CD14-positive monocyte (primary cell): ENCODE results near the gene TAPT1. TPM values are rescaled to one million over a fixed set of nuclear protein-coding genes. Genes with fewer than 3 reads are reported as not detected.

Source experiments
- DNase-seq, 3 donors: peaks; one replicate each; pipeline ENCODE4 v3.0.0-alpha.2; 2011 to 2022
- H2AFZ ChIP-seq: 2 replicates; pipeline ENCODE4 v1.6.0; 2012; ENCODE audit warnings: mild to moderate bottlenecking, low read depth, low read length, inconsistent platforms; ENCODE audit not compliant: insufficient read depth, poor library complexity, severe bottlenecking
- H3K27ac ChIP-seq, 2 donors: 1 replicate in 1 of 2; 2 replicates in 1 of 2; pipeline ENCODE4 v1.5.1; 2012 to 2013; ENCODE audit warnings: low read length in 2 of 2, control low read depth in 1 of 2, inconsistent platforms in 1 of 2, low read depth in 1 of 2, mild to moderate bottlenecking in 1 of 2
- H3K27me3 ChIP-seq, 2 donors: one replicate each; pipeline versions ENCODE4 v1.6.0 to v1.6.1; 2011 to 2013; ENCODE audit warnings: low read length in 2 of 2; ENCODE audit not compliant: control insufficient read depth in 2 of 2, insufficient read depth in 2 of 2
- H3K36me3 ChIP-seq, 2 donors: replicated peaks in 1 of 2; 1 replicate in 1 of 2; 2 replicates in 1 of 2; pipeline versions ENCODE4 v1.5.1 to v1.6.1; 2012 to 2013; ENCODE audit warnings: low read length in 2 of 2, control low read depth in 1 of 2, inconsistent platforms in 1 of 2, mild to moderate bottlenecking in 1 of 2; ENCODE audit not compliant: insufficient read depth in 2 of 2, control insufficient read depth in 1 of 2
- H3K4me1 ChIP-seq, 2 donors: 1 replicate in 1 of 2; 2 replicates in 1 of 2; pipeline versions ENCODE4 v1.5.1 to v1.6.1; 2012 to 2013; ENCODE audit warnings: low read length in 2 of 2, control low read depth in 1 of 2, inconsistent platforms in 1 of 2, mild to moderate bottlenecking in 1 of 2, moderate library complexity in 1 of 2; ENCODE audit not compliant: insufficient read depth in 2 of 2, control insufficient read depth in 1 of 2
- H3K4me2 ChIP-seq: replicated peaks from 2 replicates; pipeline ENCODE3; 2012; ENCODE audit warnings: low read length, moderate library complexity, mild to moderate bottlenecking; ENCODE audit not compliant: poor library complexity, severe bottlenecking; ENCODE audit errors: extremely low read depth
- H3K4me3 ChIP-seq, 3 experiments: fragments of 200-600 bp in 1 of 3; sonication (generic) in 1 of 3; replicated peaks in 1 of 3; 1 replicate in 2 of 3; 2 replicates in 1 of 3; pipeline ENCODE4 v1.5.1; 2011 to 2013; ENCODE audit warnings: low read length in 3 of 3, mild to moderate bottlenecking in 3 of 3, control low read depth in 2 of 3, low read depth in 2 of 3, inconsistent platforms in 1 of 3, moderate library complexity in 1 of 3
- H3K79me2 ChIP-seq: 2 replicates; pipeline ENCODE4 v1.6.0; 2012; ENCODE audit warnings: mild to moderate bottlenecking, control low read depth, inconsistent platforms, low read length, moderate library complexity; ENCODE audit not compliant: insufficient read depth
- H3K9ac ChIP-seq: 2 replicates; pipeline ENCODE4 v1.6.0; 2017; ENCODE audit warnings: low read length, mild to moderate bottlenecking; ENCODE audit not compliant: insufficient read depth, poor library complexity, severe bottlenecking
- H3K9me3 ChIP-seq, 2 donors: replicated peaks in 1 of 2; 1 replicate in 1 of 2; 2 replicates in 1 of 2; pipeline versions ENCODE4 v1.5.1 to v1.6.1; 2012 to 2013; ENCODE audit warnings: low read length in 2 of 2, control low read depth in 1 of 2; ENCODE audit not compliant: control insufficient read depth in 1 of 2, insufficient read depth in 1 of 2
- H4K20me1 ChIP-seq: 2 replicates; pipeline ENCODE4 v1.6.0; 2012; ENCODE audit warnings: mild to moderate bottlenecking, low read length, control low read depth, moderate library complexity; ENCODE audit not compliant: insufficient read depth
- H3K27ac Mint-ChIP-seq, 7 donors: one replicate each; pipeline ENCODE4 v1.8.0; 2020; ENCODE audit warnings: mild to moderate bottlenecking in 7 of 7, mixed read lengths in 7 of 7, moderate library complexity in 6 of 7, inconsistent platforms in 2 of 7
- H3K27me3 Mint-ChIP-seq, 3 donors: one replicate each; pipeline ENCODE4 v1.8.0; 2021 to 2022; ENCODE audit warnings: low read depth in 3 of 3, mild to moderate bottlenecking in 3 of 3, mixed read lengths in 3 of 3, moderate library complexity in 3 of 3, inconsistent platforms in 1 of 3
- H3K36me3 Mint-ChIP-seq, 2 donors: one replicate each; pipeline ENCODE4 v1.8.0; 2020; ENCODE audit warnings: mixed read lengths in 2 of 2, inconsistent platforms in 1 of 2, mild to moderate bottlenecking in 1 of 2
- H3K4me1 Mint-ChIP-seq: one replicate; pipeline ENCODE4 v1.8.0; 2020; ENCODE audit warnings: mild to moderate bottlenecking, mixed read lengths
- H3K4me3 Mint-ChIP-seq, 2 donors: one replicate each; pipeline ENCODE4 v1.8.0; 2020; ENCODE audit warnings: mild to moderate bottlenecking in 2 of 2, mixed read lengths in 2 of 2, moderate library complexity in 1 of 2
- H3K9me3 Mint-ChIP-seq, 7 donors: one replicate each; pipeline ENCODE4 v1.8.0; 2020 to 2022; ENCODE audit warnings: mixed read lengths in 7 of 7, mild to moderate bottlenecking in 6 of 7, moderate library complexity in 6 of 7, inconsistent platforms in 2 of 7
- WGBS: methylation state at CpG from one replicate; pipeline ENCODE4 v1.1.5; 2013; ENCODE audit warnings: missing lambda C conversion rate; ENCODE audit not compliant: insufficient coverage; 5-methylcytosine and 5-hydroxymethylcytosine counted together
- intact Hi-C, 2 donors: fragments of 100-400 bp; cut with micrococcal nuclease; formaldehyde crosslinking; loops; one replicate each; pipeline versions ENCODE4 v1.15.0 to v1.15.1; 2023
- polyA plus RNA-seq, 3 donors: library from polyadenylated mRNA; depleted of rRNA in 1 of 3; unstranded in 2 of 3; stranded (reverse) in 1 of 3; fragments of 300-500 nt in 2 of 3; fragments of >200 nt in 1 of 3; fragmentation: Illumina TruSeq in 2 of 3; gene quantifications; 1 replicate in 2 of 3; 2 replicates in 1 of 3; pipeline ENCODE4 v1.2.3, GENCODE V29; 2012 to 2021
- TF ChIP-seq, protein P1 (sequence below): fragments of 200-600 bp; IDR thresholded peaks from one replicate; pipeline ENCODE4 v1.8.0; 2022; ENCODE audit warnings: antibody characterized with exemption, mild to moderate bottlenecking

TAPT1 gene
- polyA plus RNA-seq, 3 donors, result 15.2 to 18.4 (median 16.0) TPM

DNA sequence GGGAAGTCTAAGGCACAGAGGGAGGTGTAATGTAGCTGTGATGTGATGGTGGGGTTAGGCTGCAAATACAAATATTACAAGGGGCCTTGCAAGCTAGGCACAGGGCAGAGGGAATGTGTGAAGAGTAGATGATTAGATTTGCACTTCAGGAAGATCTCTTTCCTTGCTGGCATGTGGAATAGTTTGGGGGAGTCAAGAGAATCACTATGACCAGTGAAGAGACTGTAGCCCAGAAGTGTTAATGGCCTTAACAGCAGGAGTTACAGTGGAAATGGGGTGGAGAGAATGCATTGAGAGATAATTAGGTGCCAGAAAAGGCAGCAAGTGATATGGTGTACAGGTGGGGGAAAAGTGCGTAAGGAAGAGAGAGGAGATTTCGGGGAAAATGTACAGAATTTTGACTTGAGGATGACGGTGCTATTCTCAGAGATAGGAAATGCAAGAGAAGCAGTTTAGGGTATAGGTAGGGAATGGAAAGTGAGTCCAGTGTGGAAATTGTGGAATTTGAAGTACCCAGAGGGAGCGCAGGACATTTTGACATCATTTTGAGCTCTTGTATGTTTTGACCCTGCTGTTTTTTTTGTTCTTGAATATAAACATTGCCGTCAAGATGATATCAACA, 10.2 kb upstream of the TAPT1 start:
- Mint-ChIP-seq H3K9me3 (no peaks in the 10 kb centered on the region), H3K27ac (no peak overlapping the region), H3K27me3 (no peaks in the 10 kb centered on the region), H3K4me1 (peaks cover 28% of the 10 kb centered on the region), H3K4me3 (no peak overlapping the region), H3K36me3 (no peaks in the 10 kb centered on the region)
- H4K20me1 ChIP-seq, result no peaks in the 10 kb centered on the region
- no peak for DNase-seq
- no peaks in the 10 kb centered on the region for H3K36me3 ChIP-seq
- intact Hi-C loops, result no loop called here
- TF ChIP-seq, protein P1, sequence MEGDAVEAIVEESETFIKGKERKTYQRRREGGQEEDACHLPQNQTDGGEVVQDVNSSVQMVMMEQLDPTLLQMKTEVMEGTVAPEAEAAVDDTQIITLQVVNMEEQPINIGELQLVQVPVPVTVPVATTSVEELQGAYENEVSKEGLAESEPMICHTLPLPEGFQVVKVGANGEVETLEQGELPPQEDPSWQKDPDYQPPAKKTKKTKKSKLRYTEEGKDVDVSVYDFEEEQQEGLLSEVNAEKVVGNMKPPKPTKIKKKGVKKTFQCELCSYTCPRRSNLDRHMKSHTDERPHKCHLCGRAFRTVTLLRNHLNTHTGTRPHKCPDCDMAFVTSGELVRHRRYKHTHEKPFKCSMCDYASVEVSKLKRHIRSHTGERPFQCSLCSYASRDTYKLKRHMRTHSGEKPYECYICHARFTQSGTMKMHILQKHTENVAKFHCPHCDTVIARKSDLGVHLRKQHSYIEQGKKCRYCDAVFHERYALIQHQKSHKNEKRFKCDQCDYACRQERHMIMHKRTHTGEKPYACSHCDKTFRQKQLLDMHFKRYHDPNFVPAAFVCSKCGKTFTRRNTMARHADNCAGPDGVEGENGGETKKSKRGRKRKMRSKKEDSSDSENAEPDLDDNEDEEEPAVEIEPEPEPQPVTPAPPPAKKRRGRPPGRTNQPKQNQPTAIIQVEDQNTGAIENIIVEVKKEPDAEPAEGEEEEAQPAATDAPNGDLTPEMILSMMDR, result no peak
- WGBS, result 97% methylated on average over 4 of the region's 5 CpGs
- H3K9me3 ChIP-seq, result no peaks in the 10 kb centered on the region
- no peaks in the 10 kb centered on the region for H3K27me3 ChIP-seq
- peaks cover 2% of the 10 kb centered on the region for H3K79me2 ChIP-seq
- H3K27ac ChIP-seq, result no peak overlapping the region
- no peak overlapping the region for H2AFZ ChIP-seq
- H3K4me3 ChIP-seq, result no peak overlapping the region
- H3K9ac ChIP-seq, result no peak overlapping the region
- peaks cover 28 to 42% of the 10 kb centered on the region in 2 donors for H3K4me1 ChIP-seq
- no peak overlapping the region for H3K4me2 ChIP-seq

DNA sequence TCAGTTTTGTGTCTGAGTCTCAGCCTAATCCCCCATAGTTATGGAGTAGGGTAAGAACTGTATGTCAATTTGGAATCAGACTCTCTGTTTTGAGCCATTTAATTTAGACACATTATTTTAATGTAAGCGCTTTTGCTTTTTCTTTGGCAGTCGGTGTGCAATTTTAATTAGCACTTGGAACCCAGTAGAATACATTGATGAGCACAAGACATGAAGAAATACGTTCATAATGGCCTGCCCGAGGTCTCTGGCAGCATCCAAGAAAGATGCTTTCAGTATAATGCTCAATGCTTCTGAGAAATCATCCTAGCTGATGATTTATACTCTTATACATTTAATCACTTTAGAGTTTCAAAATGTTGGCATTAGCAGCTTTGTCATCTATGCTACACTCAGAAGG, 8.9 kb upstream of the TAPT1 start:
- H3K36me3 Mint-ChIP-seq, result no peaks in the 10 kb centered on the region
- H2AFZ ChIP-seq, result no peak overlapping the region
- no peaks in the 10 kb centered on the region for H3K9me3 Mint-ChIP-seq
- H3K27ac Mint-ChIP-seq, result no peak overlapping the region
- no peak overlapping the region for H3K4me3 ChIP-seq
- TF ChIP-seq, protein P1, result no peak
- peaks cover 26% of the 10 kb centered on the region for H3K4me1 Mint-ChIP-seq
- H3K27ac ChIP-seq, result no peak overlapping the region
- no peak overlapping the region for H3K4me3 Mint-ChIP-seq
- no peaks in the 10 kb centered on the region for H4K20me1 ChIP-seq
- H3K4me1 ChIP-seq, result peaks cover 29 to 48% of the 10 kb centered on the region in 2 donors
- no peaks in the 10 kb centered on the region for H3K27me3 Mint-ChIP-seq
- DNase-seq, result no peak
- no peak overlapping the region for H3K4me2 ChIP-seq
- no peaks in the 10 kb centered on the region for H3K36me3 ChIP-seq
- no peaks in the 10 kb centered on the region for H3K9me3 ChIP-seq
- H3K9ac ChIP-seq, result no peak overlapping the region
- H3K27me3 ChIP-seq, result no peaks in the 10 kb centered on the region
- peaks cover 7% of the 10 kb centered on the region for H3K79me2 ChIP-seq
- no CpG with 5 or more reads among the region's 4 CpGs for WGBS
- intact Hi-C loops, result no loop called here
